H1 (cell line): ENCODE results near the gene ACMSD. TPM values are rescaled to one million over a fixed set of nuclear protein-coding genes. Genes with fewer than 3 reads are reported as not detected.

Source experiments
- CTCF ChIA-PET: fragments of 300-600 bp; sonication (Branson Sonifier 250); formaldehyde crosslinking; loops from one replicate; lab custom pipeline; 2021; ENCODE audit not compliant: partially characterized antibody; lab: Charles Lee
- POLR2A ChIA-PET: fragments of 300-600 bp; sonication (Branson Sonifier 250); formaldehyde crosslinking; loops from one replicate; lab custom pipeline; 2021; ENCODE audit warnings: inconsistent platforms; ENCODE audit not compliant: partially characterized antibody; lab: Charles Lee
- DNase-seq, 2 experiments: peaks; one replicate each; pipeline versions ENCODE4 v3.0.0 to v3.0.0-alpha.2; 2010 to 2022; ENCODE audit warnings: low spot score in 2 of 2, low read depth in 1 of 2, mixed read lengths in 1 of 2
- FAIRE-seq: peaks from 2 replicates; lab custom pipeline; 2011; peaks lifted over from hg19 to GRCh38; lab: Jason Lieb, UNC
- H2AFZ ChIP-seq: 2 replicates; pipeline ENCODE4 v1.8.1; 2012; ENCODE audit warnings: low read length, inconsistent platforms
- H2AK5ac ChIP-seq: 2 replicates; pipeline ENCODE4 v1.6.1; 2013; ENCODE audit warnings: low read depth, low read length
- H2BK120ac ChIP-seq: replicated peaks from 2 replicates; pipeline ENCODE3; 2013; ENCODE audit warnings: low read depth, low read length, inconsistent platforms
- H2BK12ac ChIP-seq: 2 replicates; pipeline ENCODE4 v1.6.1; 2013; ENCODE audit warnings: low read depth, low read length
- H2BK15ac ChIP-seq: 2 replicates; pipeline ENCODE4 v1.6.1; 2013; ENCODE audit warnings: low read length
- H2BK20ac ChIP-seq: 2 replicates; pipeline ENCODE4 v1.6.1; 2013; ENCODE audit warnings: low read length
- H2BK5ac ChIP-seq: 2 replicates; pipeline ENCODE4 v1.6.1; 2013; ENCODE audit warnings: low read depth, low read length
- H3K14ac ChIP-seq: 2 replicates; pipeline ENCODE4 v1.6.1; 2013; ENCODE audit warnings: inconsistent platforms; ENCODE audit not compliant: insufficient read length
- H3K18ac ChIP-seq: 2 replicates; pipeline ENCODE4 v1.6.1; 2013; ENCODE audit warnings: low read length; ENCODE audit errors: extremely low read depth
- H3K23ac ChIP-seq: 2 replicates; pipeline ENCODE4 v1.6.1; 2013; ENCODE audit warnings: inconsistent platforms; ENCODE audit not compliant: insufficient read length
- H3K23me2 ChIP-seq: 2 replicates; pipeline ENCODE4 v1.6.1; 2013; ENCODE audit warnings: low read depth, low read length
- H3K27ac ChIP-seq: 2 replicates; pipeline ENCODE4 v1.6.1; 2011; ENCODE audit warnings: low read depth, low read length, inconsistent platforms
- H3K27me3 ChIP-seq, 4 experiments: replicated peaks in 1 of 4; 1 replicate in 1 of 4; 2 replicates in 3 of 4; pipeline versions ENCODE4 v1.6.1 to v1.8.1; 2011 to 2013; ENCODE audit warnings: low read length in 3 of 4, mild to moderate bottlenecking in 3 of 4, inconsistent platforms in 2 of 4, mixed read lengths in 2 of 4, moderate library complexity in 1 of 4; ENCODE audit not compliant: control insufficient read depth in 3 of 4, insufficient read depth in 3 of 4; ENCODE audit errors: extremely low read depth in 1 of 4
- H3K36me3 ChIP-seq, 4 experiments: 2 replicates each; pipeline versions ENCODE4 v1.6.1 to v1.8.1; 2011 to 2013; ENCODE audit warnings: mild to moderate bottlenecking in 4 of 4, low read length in 3 of 4, moderate library complexity in 2 of 4, control low read depth in 1 of 4, inconsistent platforms in 1 of 4; ENCODE audit not compliant: insufficient read depth in 4 of 4, control insufficient read depth in 2 of 4
- H3K4ac ChIP-seq: replicated peaks from 2 replicates; pipeline ENCODE3; 2013; ENCODE audit warnings: low read length, low read depth, mixed read lengths, inconsistent platforms; ENCODE audit not compliant: insufficient read length
- H3K4me1 ChIP-seq, 4 experiments: replicated peaks in 1 of 4; 1 replicate in 1 of 4; 2 replicates in 3 of 4; pipeline versions ENCODE4 v1.6.1 to v1.8.1; 2011 to 2013; ENCODE audit warnings: low read length in 3 of 4, inconsistent platforms in 2 of 4, mixed read lengths in 1 of 4; ENCODE audit not compliant: insufficient read depth in 4 of 4, control insufficient read depth in 3 of 4
- H3K4me2 ChIP-seq, 2 experiments: 2 replicates each; pipeline versions ENCODE4 v1.6.1 to v1.8.1; 2011 to 2013; ENCODE audit warnings: low read depth in 2 of 2, low read length in 2 of 2, control low read depth in 1 of 2, inconsistent platforms in 1 of 2, mild to moderate bottlenecking in 1 of 2; ENCODE audit not compliant: insufficient read depth in 1 of 2
- H3K4me3 ChIP-seq, 4 experiments: fragments of 200-600, 300-600 bp in 1 of 4; sonication (generic), shearing (Covaris generic), sonication (Bioruptor Twin) in 1 of 4; 2 replicates each; pipeline versions ENCODE4 v1.5.1 to v1.8.1; 2011 to 2016; ENCODE audit warnings: low read length in 4 of 4, low read depth in 3 of 4, control low read depth in 2 of 4, inconsistent platforms in 2 of 4, mild to moderate bottlenecking in 2 of 4, mixed read lengths in 1 of 4, moderate library complexity in 1 of 4; ENCODE audit not compliant: insufficient read depth in 2 of 4; ENCODE audit errors: extremely low read depth in 1 of 4
- H3K56ac ChIP-seq: replicated peaks from 2 replicates; pipeline ENCODE3; 2013; ENCODE audit warnings: low read depth, mild to moderate bottlenecking, mixed read lengths, low read length, inconsistent platforms; ENCODE audit not compliant: insufficient read length
- H3K79me1 ChIP-seq: 2 replicates; pipeline ENCODE4 v1.6.1; 2013; ENCODE audit warnings: low read depth, low read length, control low read depth
- H3K79me2 ChIP-seq, 2 experiments: 2 replicates each; pipeline versions ENCODE4 v1.6.1 to v1.8.1; 2012 to 2013; ENCODE audit warnings: low read length in 2 of 2, mild to moderate bottlenecking in 2 of 2, inconsistent platforms in 1 of 2; ENCODE audit not compliant: insufficient read depth in 2 of 2, control insufficient read depth in 1 of 2
- H3K9ac ChIP-seq, 4 experiments: replicated peaks in 1 of 4; 1 replicate in 1 of 4; 2 replicates in 3 of 4; pipeline versions ENCODE4 v1.6.1 to v1.8.1; 2011 to 2013; ENCODE audit warnings: low read depth in 3 of 4, low read length in 3 of 4, control low read depth in 2 of 4, mild to moderate bottlenecking in 2 of 4, moderate library complexity in 2 of 4, inconsistent platforms in 1 of 4; ENCODE audit errors: extremely low read depth in 1 of 4
- H3K9me3 ChIP-seq, 2 experiments: 2 replicates each; pipeline versions ENCODE4 v1.6.1 to v1.8.1; 2012 to 2013; ENCODE audit warnings: mild to moderate bottlenecking in 2 of 2, moderate library complexity in 2 of 2, control low read depth in 1 of 2, inconsistent platforms in 1 of 2, low read depth in 1 of 2, low read length in 1 of 2, mixed read lengths in 1 of 2; ENCODE audit not compliant: insufficient read depth in 2 of 2
- H4K20me1 ChIP-seq, 2 experiments: replicated peaks in 1 of 2; 2 replicates each; pipeline versions ENCODE3 to v1.8.1; 2011 to 2013; ENCODE audit warnings: inconsistent platforms in 2 of 2, low read length in 2 of 2, mild to moderate bottlenecking in 1 of 2; ENCODE audit not compliant: insufficient read depth in 2 of 2, control insufficient read depth in 1 of 2
- H4K5ac ChIP-seq: 2 replicates; pipeline ENCODE4 v1.6.1; 2013; ENCODE audit warnings: low read length, low read depth, mixed read lengths, inconsistent platforms; ENCODE audit not compliant: insufficient read length
- H4K8ac ChIP-seq: 2 replicates; pipeline ENCODE4 v1.8.0; 2013; ENCODE audit warnings: mild to moderate bottlenecking, moderate library complexity, low read length, inconsistent platforms; ENCODE audit not compliant: insufficient read depth; ENCODE audit errors: extremely low read depth
- H4K91ac ChIP-seq: replicated peaks from 2 replicates; pipeline ENCODE3; 2013; ENCODE audit warnings: low read length, mixed read lengths, inconsistent platforms; ENCODE audit not compliant: insufficient read length
- BRCA1 ChIP-seq: IDR thresholded peaks from 2 replicates; pipeline ENCODE4 v1.6.1; 2012; ENCODE audit warnings: low read depth, low read length, improper control_type of control experiment
- E2F6 ChIP-seq: IDR thresholded peaks from 2 replicates; pipeline ENCODE4 v1.6.1; 2012; ENCODE audit warnings: inconsistent platforms
- EGR1 ChIP-seq: IDR thresholded peaks from 2 replicates; pipeline ENCODE4 v1.6.1; 2011; ENCODE audit warnings: low read depth, low read length, borderline replicate concordance
- FOSL1 ChIP-seq: IDR thresholded peaks from 2 replicates; pipeline ENCODE4 v1.6.1; 2011; ENCODE audit warnings: mild to moderate bottlenecking, low read depth, low read length, moderate library complexity; ENCODE audit not compliant: insufficient read depth
- MAFK ChIP-seq: IDR thresholded peaks from 2 replicates; pipeline ENCODE4 v1.6.1; 2012; ENCODE audit warnings: low read depth, mild to moderate bottlenecking, improper control_type of control experiment, low read length
- MAX ChIP-seq: IDR thresholded peaks from 2 replicates; pipeline ENCODE4 v1.6.1; 2012; ENCODE audit warnings: inconsistent platforms
- NANOG ChIP-seq: IDR thresholded peaks from 2 replicates; pipeline ENCODE4 v1.6.1; 2011; ENCODE audit warnings: low read length, low read depth, mild to moderate bottlenecking, inconsistent platforms; ENCODE audit not compliant: insufficient read depth, poor library complexity, severe bottlenecking
- PHF8 ChIP-seq: fragments of 200-600 bp; sonication (generic); conservative IDR thresholded peaks from 2 replicates; pipeline ENCODE4 v1.7.1; 2012; ENCODE audit warnings: low read depth, mild to moderate bottlenecking, inconsistent platforms, low read length, moderate library complexity
- RNF2 ChIP-seq: fragments of 200-900, 300-1000 bp; sonication (generic); IDR thresholded peaks from 2 replicates; pipeline ENCODE4 v1.7.1; 2016; ENCODE audit warnings: borderline replicate concordance, low read depth, mild to moderate bottlenecking, antibody characterized with exemption, low read length; ENCODE audit not compliant: poor library complexity, severe bottlenecking; ENCODE audit errors: missing control alignments
- SUZ12 ChIP-seq: fragments of 200-600 bp; sonication (generic); IDR thresholded peaks from 2 replicates; pipeline ENCODE4 v1.6.1; 2012; ENCODE audit warnings: mild to moderate bottlenecking, inconsistent platforms, low read length, moderate library complexity, mixed read lengths
- TEAD4 ChIP-seq: IDR thresholded peaks from 2 replicates; pipeline ENCODE4 v1.6.1; 2012; ENCODE audit warnings: low read depth, low read length, inconsistent platforms, mixed read lengths
- WGBS, 2 experiments: shearing (Covaris generic) in 1 of 2; methylation state at CpG; one replicate each; pipeline versions ENCODE4 v1.1.6 to v1.1.7; 2013 to 2015; ENCODE audit warnings: low lambda C conversion rate in 2 of 2, mixed read lengths in 2 of 2, inconsistent platforms in 1 of 2, low coverage in 1 of 2, missing lambda C conversion rate in 1 of 2; ENCODE audit not compliant: insufficient replicate concordance in 2 of 2, insufficient coverage in 1 of 2, insufficient read length in 1 of 2; ENCODE audit errors: extremely low coverage in 1 of 2, missing lambda C conversion rate in 1 of 2; 5-methylcytosine and 5-hydroxymethylcytosine counted together
- polyA plus RNA-seq, 7 experiments: library from polyadenylated mRNA; depleted of rRNA in 3 of 7; stranded (reverse) in 5 of 7; unstranded in 2 of 7; fragments of >200 nt in 5 of 7; fragments of 200-250 nt in 2 of 7; gene quantifications; 1 replicate in 5 of 7; 2 replicates in 1 of 7; 4 replicates in 1 of 7; pipeline versions ENCODE4 v1.2.1 to v1.2.3, GENCODE V29; 2011 to 2013; ENCODE audit warnings: missing spikeins in 2 of 7, mixed read lengths in 2 of 7
- total RNA-seq: library from RNA; stranded (reverse); fragmentation: NEBNext Ultra II Directional; extraction: Animal tissue kit (Norgen Biotek cat#: 25700); gene quantifications from 2 replicates; pipeline ENCODE4 v1.2.1, GENCODE V29; 2021

Gene ACMSD
- total and polyA plus RNA-seq, 2 of the 8 experiments (the other 6 are each of a cell fraction or from before 2014, with no cell fraction given): not detected

GRCh38 chr2:134869946-134870736, 31.7 kb downstream of the ACMSD start:
- WGBS, 2 experiments: 94% methylated on average over 8 of the region's 8 CpGs; no CpG with 5 or more reads in 1 of the 2 experiments
- POLR2A ChIA-PET: no interaction called here
- Histone ChIP-seq H4K20me1 (peaks cover 0 to 2% of the 10 kb centered on the region in 2 experiments), H2BK120ac (no peak overlapping the region), H3K18ac (no peak overlapping the region), H3K27ac (no peak overlapping the region), H3K79me1 (no peaks in the 10 kb centered on the region), H3K4me2 (no peak overlapping the region), H4K8ac (no peak overlapping the region), H3K36me3 (no peaks in the 10 kb centered on the region), H2BK20ac (no peak overlapping the region), H3K27me3 (no peaks in the 10 kb centered on the region), H3K4ac (no peak overlapping the region), H4K5ac (no peak overlapping the region), H3K56ac (no peak overlapping the region), H2BK12ac (no peak overlapping the region), H2BK15ac (no peak overlapping the region), H3K14ac (no peak overlapping the region), H3K9ac (no peak overlapping the region), H3K23me2 (no peaks in the 10 kb centered on the region), H3K79me2 (no peaks in the 10 kb centered on the region), H4K91ac (no peak overlapping the region), H3K23ac (no peak overlapping the region), H2AFZ (no peak overlapping the region), H3K9me3 (no peaks in the 10 kb centered on the region), H3K4me1 (no peaks in the 10 kb centered on the region), H2BK5ac (no peak overlapping the region), H2AK5ac (no peak overlapping the region), H3K4me3 (no peak overlapping the region)
- no peak for DNase-seq
- FAIRE-seq: no peak
- CTCF ChIA-PET: interaction anchor here (0.8 kb wide), 2 partner anchors 16 to 60 kb away, joined by 3 read pairs; no protein-coding TSS in a partner anchor
- no peak for TF ChIP-seq TEAD4
- TF ChIP-seq BRCA1: no peak
- TF ChIP-seq MAFK: no peak
- TF ChIP-seq MAX: no peak
- no peak for TF ChIP-seq EGR1
- TF ChIP-seq SUZ12: no peak
- no peak for TF ChIP-seq NANOG
- no peak for TF ChIP-seq E2F6
- no peak for TF ChIP-seq FOSL1
- TF ChIP-seq PHF8: no peak
- no peak for TF ChIP-seq RNF2
